HG03354 (cell line): ENCODE results near the gene FBXO31.
"Not testable (repeated sequence)": the region's sequence is repeated elsewhere in the genome, so short reads cannot be mapped to it uniquely, and the experiment has no call there.

Experiments used
- ATAC-seq: cut with Tn5 transposase; IDR thresholded peaks from one replicate; pipeline ENCODE4 v1.9.1; 2021; ENCODE audit warnings: mild to moderate bottlenecking; ENCODE audit not compliant: unreplicated experiment, poor library complexity, severe bottlenecking

The FBXO31 gene

DNA sequence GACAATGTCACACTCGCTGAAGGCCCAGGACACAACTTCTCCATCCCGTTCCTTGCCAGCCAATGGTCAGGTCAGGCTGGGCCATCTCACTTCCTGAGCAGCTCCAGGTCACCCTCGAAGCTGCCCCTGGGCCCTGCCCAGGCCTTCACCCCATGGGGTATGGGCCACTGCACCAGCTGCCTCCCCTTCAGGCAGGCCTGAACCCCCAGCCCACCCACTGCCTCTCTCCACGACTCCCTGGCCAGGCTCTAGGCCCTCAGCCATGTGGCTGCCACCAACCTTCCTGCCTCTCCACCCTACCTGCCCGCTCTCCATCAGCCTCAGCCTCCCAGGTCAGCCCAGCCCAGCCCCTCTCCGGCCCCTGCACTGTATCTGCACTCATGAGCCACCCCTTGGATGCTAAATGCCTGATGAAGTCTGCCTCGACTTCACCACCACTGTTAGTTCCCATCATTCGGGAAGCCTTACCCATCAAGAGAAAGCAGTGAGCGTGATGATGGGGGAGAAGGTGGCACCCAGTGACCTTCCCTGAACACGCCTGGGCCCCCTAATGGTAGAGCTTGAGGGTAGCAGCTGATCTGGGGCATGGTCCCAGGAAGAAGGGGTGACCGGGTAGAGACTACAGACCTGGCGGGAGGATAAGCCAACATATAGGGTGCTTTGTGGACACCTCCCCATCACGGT is 35.5 kb downstream of the FBXO31 start:
- no peak for ATAC-seq

DNA sequence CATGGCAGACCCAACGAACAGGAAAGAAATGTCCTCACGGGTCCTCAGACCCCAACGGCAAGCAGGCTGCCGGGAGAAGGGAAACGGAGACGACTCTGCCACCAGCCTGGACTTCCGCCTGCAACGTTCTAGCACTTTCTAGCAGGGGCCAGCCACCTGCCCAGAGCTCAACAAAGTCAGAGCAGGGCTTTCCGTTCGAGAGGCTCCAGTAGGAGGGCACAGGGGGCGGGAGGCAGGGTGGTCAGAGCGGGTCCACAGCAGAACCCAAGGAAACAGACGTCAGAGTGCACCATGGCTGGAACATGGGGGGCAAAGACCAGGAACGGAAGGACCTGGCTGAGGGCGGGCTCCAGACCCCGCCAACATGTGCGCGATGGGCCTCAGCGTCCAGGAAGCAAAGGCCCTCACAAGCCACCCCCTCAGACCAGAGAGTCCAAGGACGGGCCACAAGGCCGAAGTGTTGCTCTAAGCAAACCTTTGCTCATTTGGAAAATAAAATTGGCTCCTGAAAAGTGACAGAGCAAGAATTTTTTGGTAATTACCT is 37.0 kb downstream of the FBXO31 start:
- ATAC-seq, result no peak

DNA sequence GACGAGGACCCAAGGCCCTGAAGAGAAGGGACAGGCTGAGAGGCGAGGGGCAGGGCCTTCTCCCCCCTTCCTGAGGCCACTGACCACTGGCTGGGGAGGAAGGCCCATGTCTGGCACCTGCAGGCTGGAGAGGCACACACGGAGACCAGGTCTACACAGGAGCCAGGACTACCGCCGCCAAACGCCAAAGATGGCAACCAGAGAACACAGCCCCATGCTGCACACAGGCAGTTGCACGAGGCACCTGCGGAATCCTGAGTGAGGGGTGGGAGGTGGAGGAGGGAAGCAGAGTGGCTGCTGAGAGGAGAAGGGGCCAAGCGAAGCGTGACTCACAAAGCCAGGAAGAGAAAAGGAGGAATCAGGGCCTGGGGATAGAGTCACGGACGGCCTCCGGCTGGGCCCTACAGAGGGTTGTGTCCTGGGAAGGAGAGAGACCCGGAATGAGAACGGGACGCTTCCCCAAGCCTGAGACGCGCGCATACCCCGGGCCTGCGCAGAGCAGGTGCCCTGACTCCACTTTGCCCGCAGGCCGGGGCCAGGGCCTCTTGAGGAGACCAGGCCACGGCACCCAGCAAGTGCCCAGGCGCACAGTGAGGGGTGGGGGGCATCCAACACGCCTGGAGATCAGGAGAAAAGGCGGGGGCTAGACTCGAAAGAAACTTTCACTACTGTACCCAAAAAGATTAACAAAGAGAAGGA is 37.7 kb downstream of the FBXO31 start:
- ATAC-seq, result no peak

DNA sequence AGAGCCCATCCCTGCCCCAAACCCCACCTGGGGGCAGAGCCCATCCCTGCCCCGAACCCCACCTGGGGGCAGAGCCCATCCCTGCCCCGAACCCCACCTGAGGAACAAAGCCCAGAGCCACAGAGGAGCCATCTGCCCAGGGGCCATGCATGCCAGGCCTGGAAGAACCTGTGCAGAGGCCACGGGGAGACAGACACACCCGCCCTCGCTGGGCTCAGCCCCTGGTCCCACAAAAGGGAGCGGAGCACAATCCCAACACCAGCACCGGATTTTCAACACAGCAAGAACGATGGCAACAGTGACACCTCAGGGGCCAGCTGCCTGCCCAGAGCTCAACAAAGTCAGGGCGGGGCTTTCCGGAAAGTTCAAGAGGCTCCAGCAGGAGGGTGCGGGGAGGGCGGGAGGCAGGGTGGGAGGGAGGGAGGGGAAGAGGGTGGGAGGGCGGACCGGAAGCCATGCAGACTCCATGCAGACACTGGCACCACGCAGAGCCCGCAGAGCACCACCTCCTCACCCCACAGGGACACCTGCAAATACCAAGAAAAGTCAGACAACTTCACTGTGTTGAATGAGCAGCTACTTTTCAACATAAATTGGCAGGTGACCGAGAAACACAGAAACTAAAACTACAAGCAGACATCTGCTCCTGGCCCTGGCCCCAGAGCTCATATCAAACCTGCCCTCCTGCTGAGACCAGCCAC is 38.5 kb downstream of the FBXO31 start:
- ATAC-seq, result no peak

DNA sequence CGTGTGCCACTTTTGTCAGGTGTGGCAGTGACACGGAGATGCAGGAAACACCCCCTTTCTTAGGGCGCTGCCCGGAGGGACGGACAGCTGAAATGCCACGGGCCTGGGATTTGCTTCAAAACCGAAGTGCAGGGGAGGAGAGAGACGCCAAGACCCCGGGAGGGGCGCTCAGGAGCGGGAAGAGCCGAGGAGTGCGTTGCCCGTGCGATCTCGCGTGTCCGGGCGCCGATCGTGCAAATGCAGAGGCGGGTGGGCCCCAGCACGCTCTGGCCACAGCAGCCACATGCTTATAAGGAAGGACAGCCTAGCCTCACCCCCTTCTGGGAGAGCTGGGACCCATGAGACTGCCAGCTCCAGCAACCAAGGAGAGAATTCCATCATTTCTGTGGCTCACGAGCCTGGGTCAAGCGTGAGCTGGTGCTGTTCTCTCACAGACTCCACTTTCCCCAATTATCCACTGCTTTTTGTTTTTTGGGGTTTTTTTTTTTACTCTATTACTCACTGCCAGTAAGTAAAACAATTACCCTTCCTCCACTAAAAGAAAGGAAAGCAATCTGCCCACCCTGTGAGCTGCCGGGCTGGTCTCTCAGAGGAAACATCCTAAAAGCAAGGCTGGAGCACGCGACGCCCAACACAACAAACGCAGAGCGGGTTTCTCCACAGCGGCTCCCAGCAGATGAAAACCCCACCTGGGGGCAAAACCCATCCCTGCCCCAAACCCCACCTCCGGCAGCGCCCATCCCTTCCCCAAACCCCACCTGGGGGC is 39.2 kb downstream of the FBXO31 start:
- ATAC-seq, result no peak

DNA sequence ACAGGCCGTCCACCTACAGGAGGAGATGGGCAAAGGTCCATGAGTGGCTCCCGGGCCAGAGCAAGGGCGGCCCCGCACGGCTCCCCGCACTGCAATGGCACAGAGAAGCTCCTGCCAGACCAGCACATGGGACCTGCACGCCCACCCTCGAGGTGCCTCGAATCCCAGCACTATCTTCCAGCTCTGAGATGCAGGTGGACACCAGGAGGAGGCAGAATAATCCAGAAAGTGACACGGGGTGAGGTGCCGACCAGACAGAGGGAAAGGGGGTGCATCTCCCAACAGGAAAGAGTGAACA is 39.9 kb downstream of the FBXO31 start:
- no peak for ATAC-seq

DNA sequence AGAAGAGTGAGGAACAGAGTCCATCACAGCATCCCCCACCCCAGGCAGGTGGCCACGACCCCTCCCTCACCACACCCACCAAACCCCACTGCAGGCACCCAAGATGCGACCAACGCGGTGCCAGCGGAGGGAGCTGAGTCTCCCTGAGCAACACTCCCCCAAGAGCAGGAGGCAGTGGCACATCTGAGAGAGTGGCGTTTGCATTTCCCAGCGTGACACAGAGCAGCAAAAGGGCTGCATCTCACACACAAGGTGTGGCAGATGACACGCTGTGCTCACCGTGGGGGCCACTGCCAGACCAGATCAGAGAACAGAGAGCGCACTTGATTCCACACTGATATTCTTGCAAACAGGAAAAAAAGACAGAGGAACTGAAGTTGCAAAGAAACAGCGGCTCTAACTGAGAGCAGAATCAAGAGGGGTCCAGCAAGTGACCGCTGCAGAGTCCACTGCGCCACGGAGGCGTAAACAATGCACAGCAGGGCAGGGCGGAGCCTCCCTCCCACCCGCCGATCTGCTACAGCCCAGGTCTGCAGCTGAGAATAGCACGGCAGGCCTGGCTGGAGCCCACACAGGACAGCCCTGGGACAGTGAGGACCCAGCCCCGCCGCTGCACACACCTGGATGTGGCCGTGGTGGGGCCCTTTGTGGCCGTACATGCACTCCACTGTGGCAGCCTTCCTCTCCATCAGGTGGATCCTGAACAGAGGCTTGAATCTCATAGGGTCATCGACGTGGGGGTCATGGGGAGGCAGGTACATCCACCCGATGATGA is 40.4 kb downstream of the FBXO31 start:
- no peak for ATAC-seq

DNA sequence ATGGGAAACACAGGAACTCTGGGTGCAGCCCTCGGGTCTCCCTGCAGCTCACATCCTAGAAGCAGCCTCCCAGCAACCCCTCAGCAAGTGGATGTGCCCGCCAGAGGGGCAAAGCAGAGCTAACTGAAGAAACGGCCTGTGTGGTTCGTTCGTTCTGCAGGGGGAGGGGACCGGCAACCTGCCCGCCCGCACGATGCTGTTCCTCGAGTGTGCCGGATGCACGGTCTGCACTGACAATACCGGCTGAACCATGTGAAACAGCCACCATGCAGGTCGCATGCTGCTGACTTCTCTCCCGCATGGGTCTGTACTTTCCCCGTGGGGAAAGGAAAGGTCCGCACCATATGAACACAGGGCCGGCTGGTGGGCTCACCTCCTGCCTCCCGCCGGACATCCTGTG is 41.1 kb downstream of the FBXO31 start:
- ATAC-seq, result no peak

DNA sequence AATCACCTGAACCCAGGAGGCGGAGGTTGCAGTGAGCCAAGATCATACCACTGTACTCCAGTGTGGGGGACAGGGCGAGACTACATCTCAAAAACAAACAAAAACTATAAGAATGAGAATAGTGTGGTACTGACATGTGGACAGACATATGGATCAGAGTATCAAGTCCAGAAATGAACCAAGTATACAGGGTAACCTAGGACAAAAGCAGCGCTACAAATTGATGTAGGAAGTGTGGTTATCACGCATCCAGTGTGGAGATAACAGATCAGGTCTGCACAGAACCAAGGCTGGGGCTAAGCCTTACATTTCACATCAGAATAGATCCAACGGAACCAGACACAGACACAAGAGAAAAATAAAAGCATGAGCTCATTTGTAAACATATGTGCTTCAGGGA is 43.4 kb downstream of the FBXO31 start:
- no peak for ATAC-seq

DNA sequence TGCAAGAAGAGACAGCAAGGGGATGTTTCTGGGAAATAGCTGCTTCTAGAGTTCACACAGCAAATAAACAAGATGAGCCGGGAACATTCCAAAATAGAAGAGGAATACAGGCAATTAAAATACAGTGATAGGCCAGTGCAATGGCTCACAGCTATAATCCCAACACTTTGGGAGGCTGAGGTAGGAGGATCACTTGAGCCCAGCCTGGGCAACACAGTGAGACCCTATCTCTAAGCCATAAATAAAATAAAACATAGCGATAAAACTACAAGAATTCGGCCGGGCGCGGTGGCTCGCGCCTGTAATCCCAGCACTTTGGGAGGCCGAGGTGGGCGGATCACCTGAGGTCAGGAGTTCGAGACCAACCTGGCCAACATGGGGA is 43.9 kb downstream of the FBXO31 start:
- ATAC-seq, result not testable (repeated sequence)

DNA sequence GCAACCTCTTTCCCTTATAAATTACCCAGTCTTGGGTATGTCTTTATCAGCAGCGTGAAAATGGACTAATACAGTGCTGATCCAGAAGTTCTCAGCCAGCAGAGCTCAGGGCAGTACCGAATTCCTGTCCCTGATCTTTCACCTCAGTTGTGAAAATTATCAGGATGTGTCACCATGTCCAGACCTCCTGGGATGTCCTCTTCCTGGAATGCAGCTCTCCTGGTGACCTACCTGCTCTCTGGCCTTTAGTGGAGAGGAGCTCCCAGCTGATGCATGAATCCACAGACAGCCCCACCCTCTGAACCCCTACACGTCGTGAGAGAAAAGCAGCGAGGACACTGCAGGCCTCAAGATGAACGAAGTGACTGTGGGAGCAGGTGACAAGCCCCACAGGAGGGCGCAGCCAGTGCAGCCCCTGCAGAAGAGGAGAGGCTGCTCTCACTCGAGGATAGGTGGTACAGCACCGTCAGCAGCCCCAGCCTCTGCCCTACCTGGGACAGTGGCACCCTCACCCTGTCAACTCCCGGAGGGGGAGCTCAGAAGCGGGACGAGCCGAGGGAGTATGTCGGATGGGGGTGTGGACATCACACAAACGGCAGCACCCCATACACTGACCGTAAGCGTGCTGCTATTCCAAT is 44.4 kb downstream of the FBXO31 start:
- ATAC-seq, result no peak

DNA sequence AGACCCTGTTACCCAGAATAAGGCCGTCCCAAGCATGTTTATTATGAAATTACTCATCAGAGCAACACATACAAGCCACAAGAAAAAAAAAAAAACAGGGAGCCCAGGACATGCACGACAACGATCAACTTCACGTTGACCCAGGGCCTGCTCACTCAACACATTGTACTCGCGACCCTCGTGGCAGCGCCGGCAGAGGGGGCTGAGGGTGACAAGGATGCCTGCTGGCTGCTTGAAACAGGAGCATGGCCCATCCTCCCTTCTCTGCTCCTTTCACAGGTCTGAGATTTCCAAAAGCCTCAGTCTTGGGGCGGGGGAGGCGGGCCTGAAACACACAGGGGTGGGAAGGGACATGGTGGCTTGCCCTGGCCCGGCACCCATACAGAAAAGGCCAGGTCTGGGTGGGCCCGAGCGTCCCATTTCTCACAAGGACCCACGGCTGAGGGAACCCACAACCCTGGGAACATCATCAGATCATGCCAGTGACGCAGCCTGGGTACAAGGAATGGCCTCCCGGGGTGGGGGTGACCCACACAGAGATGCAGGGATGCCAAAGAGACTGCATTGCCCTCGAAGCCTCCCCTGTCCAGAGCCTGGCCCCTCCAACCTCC is 45.3 kb downstream of the FBXO31 start:
- ATAC-seq, result no peak

DNA sequence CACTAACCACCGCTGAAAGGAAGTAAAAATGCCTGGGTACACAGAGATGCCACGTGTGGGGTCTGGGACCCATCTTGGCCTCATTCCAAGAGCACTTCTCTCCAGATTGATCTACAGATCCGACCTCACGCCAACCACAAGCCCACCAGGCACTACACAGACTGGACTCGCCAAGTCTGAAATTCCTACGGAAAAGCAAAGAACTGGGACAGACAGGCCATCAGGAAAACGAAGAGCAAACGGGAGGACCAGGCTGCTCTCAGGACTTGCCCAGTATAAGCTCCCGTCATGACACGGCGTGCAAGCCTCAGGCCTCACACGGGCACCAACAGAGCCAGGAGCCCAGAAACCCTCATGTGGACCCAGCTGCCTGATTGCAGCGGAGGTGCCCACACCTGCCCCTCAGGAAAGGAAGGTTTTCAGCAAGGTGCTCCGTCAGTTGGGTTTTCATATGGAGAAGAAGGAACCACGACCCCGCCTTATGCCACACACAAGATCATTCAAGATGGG is 46.3 kb downstream of the FBXO31 start:
- ATAC-seq, result no peak

DNA sequence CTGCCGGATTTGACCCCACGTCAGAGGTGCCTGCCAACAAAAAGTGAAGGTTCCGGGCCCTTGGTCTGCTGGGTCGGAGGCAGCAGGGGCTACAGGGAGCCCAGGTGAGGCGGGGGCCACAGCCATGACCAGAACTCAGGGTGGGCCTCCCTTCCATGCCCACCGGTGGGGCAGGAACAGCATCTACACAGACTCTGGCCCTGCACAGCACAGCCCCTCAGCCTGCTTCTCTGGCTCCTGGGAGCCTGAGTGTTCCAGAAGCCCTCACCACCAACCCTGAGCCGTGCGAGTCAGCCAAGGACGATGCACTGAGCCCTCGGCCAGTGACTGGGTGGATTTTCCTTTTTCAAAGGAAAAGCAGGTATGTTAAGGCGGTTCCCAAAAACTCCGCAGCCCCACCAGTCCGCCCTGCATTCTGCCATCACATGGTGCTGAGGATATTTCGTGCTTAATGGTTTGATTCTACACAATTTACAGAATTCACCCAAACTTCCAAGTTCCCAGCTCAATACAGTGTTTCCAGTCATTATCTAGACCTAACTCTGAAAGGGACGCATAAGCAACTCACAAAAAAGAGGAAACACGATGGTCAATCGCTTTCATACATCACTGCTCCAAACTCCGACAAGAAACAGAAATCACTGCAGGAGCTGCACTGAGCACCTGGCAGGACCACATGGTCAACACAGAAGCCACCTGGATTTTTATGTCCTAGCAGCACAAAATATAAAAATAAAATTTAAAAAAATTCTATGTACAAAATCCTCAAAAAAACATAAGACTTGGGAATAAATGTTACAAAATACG is 46.9 kb downstream of the FBXO31 start:
- no peak for ATAC-seq

DNA sequence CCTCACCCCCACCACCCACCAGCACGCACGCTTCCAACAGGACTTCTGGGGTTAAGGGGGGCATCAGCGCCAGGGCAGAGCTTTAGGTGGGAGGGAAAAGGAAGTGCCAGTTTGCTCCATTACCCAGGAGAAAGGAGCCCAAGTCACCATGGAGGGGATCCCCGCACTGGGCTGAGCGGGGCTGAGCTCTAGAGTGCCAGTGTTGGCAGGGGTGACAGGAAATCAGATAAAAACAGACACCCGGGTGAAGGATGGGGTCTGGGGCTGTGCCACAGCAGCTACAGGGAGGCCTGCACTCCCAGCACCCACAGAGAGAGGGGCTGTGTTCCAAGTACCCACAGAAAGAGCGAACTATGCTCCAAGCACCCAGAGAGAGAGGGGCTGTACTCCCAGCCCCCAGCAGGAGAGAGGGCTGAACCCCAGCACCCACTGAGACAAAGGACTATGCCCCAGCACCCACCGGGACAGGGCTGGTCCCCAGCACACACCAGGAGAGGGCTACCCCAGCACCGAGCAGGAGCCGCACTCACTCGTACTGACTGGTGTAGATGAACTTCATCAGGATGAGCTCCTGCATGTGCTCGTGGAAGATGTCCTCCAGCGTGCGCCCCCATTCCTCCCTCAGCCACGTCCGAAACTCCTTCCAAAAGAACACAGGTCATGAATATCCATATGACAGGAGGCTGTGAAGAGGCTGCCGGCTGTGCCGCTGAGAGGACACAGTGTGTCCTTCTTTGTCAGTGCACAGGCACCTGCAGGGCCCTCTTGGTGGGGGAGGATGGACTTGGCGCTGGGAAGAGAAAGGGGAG is 47.7 kb downstream of the FBXO31 start:
- ATAC-seq, result no peak

DNA sequence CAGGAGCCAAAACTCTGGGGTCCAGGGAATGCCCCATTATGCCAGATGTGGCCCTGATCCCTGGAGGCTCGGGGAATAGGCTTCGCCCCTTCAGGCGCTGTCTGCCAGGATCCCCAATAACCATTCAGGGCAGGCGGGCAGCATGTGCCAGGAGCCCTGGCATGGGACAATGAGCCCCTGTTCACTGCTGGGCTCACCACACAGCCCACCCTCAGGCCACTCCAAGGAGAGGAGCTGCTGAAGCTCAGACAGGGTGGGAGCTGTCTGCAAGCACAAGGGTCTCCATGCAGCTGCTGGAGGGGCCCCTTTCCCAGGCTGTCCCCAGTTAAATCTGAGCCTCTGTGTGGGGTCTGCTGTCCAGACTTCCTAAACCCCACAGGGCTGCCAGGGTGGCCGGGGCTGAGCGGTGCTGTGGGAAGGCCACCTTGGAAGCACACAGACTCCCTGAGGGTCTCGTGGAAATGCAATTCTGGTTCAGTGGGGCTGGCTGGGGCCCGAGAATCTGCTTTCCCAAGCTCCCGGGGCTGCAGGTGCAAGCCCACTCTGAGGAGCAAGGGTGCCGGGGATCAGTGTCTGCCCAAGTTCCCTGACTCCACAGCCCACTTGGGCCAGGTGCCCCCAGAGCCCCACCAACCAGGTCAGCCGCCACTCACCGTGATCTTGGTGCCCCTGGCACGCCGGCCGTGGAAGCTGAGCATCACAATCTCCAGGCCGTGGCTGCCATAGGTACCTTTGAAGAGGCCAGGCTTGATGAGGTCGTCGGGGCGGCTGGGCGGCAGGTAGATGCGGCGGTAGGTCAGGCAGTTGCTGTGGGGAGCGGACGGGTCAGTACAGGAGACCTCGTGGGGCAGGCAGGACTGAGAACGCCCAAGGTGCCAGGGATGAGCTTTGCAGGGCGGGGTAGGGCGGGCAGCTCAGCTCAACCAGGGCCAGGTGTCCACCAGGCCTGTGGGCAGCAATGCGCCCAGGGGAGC is 48.6 kb downstream of the FBXO31 start:
- ATAC-seq, result no peak
